ENCODE data around the gene DZIP3.
"Not testable (repeated sequence)": the region's sequence is repeated elsewhere in the genome, so short reads cannot be mapped to it uniquely, and the experiment has no call there.

DZIP3 gene

GRCh38 chr3:108677811-108678210 lies 88.3 kb downstream of the DZIP3 start:
- H3K27ac Mint-ChIP-seq = no peak overlapping the region
- peaks cover 8% of the 10 kb centered on the region for H3K4me1 Mint-ChIP-seq (ENCODE audit: low read depth)
- no peaks in the 10 kb centered on the region for H3K9me3 Mint-ChIP-seq
- no peak for DNase-seq
- H3K4me3 Mint-ChIP-seq = no peak overlapping the region
- H3K27me3 Mint-ChIP-seq = no peaks in the 10 kb centered on the region
- H3K36me3 Mint-ChIP-seq (ENCODE audit: low read depth) = peaks cover 26% of the 10 kb centered on the region

DNA sequence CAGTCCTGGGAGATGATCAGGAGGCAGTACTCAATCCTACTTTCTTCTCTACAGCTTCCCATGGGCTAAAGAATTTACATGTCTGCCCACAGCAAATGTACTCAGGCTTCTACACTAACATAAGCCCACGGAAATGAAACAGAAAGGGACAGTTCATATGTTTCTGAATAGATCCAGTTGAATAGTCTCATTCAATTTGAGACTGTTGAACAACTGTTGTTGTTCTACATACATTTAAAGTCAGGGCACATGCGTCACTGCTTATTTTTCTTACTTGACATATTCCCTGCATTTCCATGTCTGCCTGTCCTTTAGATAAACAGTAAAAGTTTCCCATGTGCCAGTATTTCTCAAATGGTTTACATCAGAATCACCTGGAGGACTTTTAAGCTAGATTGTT lies 102.8 kb downstream of the DZIP3 start:
- H3K4me1 Mint-ChIP-seq (ENCODE audit: low read depth); H3K27me3 Mint-ChIP-seq; H3K27ac Mint-ChIP-seq; DNase-seq; H3K4me3 Mint-ChIP-seq: not testable (repeated sequence)
- peaks cover 10% of the 10 kb centered on the region for H3K9me3 Mint-ChIP-seq
- peaks cover 60% of the 10 kb centered on the region for H3K36me3 Mint-ChIP-seq (ENCODE audit: low read depth)

DNA sequence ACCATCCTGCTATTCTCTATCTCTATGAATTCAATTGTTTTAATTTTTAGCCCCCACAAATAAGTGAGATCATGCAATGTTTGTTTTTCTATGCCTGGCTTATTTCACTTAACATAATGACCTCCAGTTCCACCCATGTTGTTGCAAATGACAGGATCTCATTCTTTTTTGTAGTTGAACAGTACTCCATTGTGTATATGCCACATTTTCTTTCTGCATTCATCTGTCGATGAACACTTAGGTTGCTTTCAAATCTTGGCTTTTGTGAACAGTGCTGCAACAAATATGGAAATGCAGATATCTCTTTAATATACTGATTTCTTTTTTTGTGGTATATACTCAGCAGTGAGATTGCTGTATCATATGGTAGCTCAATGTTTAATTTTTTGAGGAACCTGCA lies 108.9 kb downstream of the DZIP3 start:
- H3K9me3 Mint-ChIP-seq = peaks cover 14% of the 10 kb centered on the region
- DNase-seq = no peak
- no peak overlapping the region for H3K4me3 Mint-ChIP-seq
- H3K27ac Mint-ChIP-seq = no peak overlapping the region
- no peaks in the 10 kb centered on the region for H3K4me1 Mint-ChIP-seq (ENCODE audit: low read depth)
- H3K27me3 Mint-ChIP-seq = no peaks in the 10 kb centered on the region
- H3K36me3 Mint-ChIP-seq (ENCODE audit: low read depth) = peaks cover 19% of the 10 kb centered on the region

DNA sequence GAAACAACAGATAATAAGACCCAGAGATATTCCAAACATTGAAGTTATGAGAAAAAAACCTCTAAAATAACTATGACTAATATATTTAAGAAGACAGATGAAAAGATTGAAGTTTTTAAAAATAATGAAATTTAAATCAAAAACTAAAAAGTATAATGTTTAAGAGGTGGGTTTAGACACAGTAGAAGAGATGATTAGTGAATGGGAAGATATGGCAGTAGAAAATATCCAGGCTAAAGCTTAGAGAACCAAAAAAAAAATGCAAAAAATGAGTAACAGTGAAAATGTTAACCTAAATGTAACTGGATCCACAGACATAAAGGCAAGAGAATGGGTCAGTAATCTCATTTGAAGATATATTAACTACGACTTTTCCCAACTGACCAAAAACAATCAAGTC lies 115.5 kb downstream of the DZIP3 start:
- Mint-ChIP-seq H3K36me3 (ENCODE audit: low read depth) (peaks cover 3% of the 10 kb centered on the region), H3K27me3 (no peaks in the 10 kb centered on the region), H3K4me3 (no peak overlapping the region), H3K27ac (no peak overlapping the region), H3K9me3 (peaks cover 20% of the 10 kb centered on the region), H3K4me1 (ENCODE audit: low read depth) (no peaks in the 10 kb centered on the region)
- no peak for DNase-seq

DNA sequence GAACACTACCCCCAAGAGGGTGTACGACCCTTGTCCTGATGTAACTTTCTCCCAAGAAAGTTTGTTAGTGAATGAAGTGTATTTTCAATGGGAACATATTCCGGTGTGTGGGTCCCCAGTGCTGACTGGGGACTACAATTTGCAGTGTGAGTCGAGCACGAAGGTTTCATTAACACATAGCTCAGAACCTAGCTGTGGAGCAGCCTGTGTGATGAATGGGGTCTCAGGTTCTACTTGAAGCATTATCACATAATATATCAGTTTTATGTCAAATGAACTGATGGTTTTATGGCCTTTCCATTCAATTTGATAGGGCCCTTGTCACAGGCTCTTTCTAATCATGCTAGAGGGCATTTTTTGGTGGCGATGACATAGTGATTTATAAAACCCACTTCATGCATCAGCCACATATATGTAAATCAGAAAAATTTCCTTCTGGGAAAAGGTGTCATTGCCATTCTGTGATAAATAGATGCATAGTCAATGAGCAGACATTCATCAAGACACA lies 123.5 kb downstream of the DZIP3 start:
- peaks cover 2% of the 10 kb centered on the region for H3K27me3 Mint-ChIP-seq
- H3K36me3 Mint-ChIP-seq (ENCODE audit: low read depth) = no peaks in the 10 kb centered on the region
- no peaks in the 10 kb centered on the region for H3K9me3 Mint-ChIP-seq
- DNase-seq = no peak
- no peak overlapping the region for H3K27ac Mint-ChIP-seq
- no peak overlapping the region for H3K4me3 Mint-ChIP-seq
- no peaks in the 10 kb centered on the region for H3K4me1 Mint-ChIP-seq (ENCODE audit: low read depth)

DNA sequence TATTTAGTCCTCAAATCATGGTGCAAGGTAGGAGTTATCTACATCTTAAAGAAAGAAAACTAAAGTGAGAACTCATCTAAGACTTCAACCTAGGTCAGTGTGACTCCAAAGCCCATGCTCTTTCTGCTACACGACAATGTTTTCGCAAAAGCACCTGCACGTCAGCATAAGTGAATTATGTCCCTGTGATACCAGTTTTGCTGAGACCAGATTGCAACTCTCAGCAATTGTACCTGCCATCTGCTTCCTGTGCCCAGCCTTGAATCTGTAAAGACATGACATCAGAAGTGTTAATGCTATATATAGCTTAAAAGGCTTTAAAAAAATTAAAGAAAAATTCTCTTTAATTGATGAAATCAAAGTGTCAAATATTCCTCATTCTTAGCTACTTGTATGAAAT lies 124.3 kb downstream of the DZIP3 start:
- DNase-seq = no peak
- Mint-ChIP-seq H3K36me3 (ENCODE audit: low read depth) (no peaks in the 10 kb centered on the region), H3K27ac (no peak overlapping the region), H3K27me3 (peaks cover 2% of the 10 kb centered on the region), H3K4me3 (no peak overlapping the region), H3K9me3 (no peaks in the 10 kb centered on the region), H3K4me1 (ENCODE audit: low read depth) (no peaks in the 10 kb centered on the region)

- no peaks in the 10 kb centered on the region for H3K36me3 Mint-ChIP-seq (ENCODE audit: low read depth)
- H3K27me3 Mint-ChIP-seq = peaks cover 2% of the 10 kb centered on the region
- peaks cover 9% of the 10 kb centered on the region for H3K9me3 Mint-ChIP-seq
- peaks cover 2% of the 10 kb centered on the region for H3K4me1 Mint-ChIP-seq (ENCODE audit: low read depth)
- H3K4me3 Mint-ChIP-seq = no peak overlapping the region
- no peak for DNase-seq
- no peak overlapping the region for H3K27ac Mint-ChIP-seq
Observed at GRCh38 chr3:108718454-108718853, 128.9 kb downstream of the DZIP3 start.

DNA sequence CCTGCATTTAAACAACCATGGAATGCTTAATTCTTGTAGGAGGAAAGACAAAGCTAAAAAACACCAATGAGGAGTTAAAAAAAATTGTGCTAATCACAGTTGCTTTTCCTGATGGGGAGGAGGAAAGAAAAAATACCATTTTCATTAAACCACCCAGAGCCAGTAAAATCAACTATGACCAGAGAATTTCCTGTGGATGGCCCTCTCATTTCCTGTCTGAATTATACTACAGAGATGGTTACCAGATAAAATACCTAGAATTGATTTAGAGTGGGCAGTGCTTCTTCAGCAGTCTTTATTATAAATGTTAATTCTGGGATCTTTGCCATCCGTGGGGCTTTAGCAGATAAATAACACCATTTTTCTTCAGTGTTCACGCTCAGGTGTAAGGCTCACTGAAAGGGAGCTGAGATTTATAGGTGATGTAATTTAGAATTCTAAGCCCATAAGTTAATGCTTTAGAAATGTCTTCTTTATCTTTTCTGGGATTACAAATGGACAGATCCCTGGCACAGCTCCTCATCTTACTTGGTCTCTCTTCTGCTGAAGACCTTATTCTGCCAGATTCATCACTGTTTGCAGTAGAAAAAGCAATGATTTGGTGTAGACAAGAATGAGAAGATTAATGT lies 129.8 kb downstream of the DZIP3 start:
- peaks cover 9% of the 10 kb centered on the region for H3K9me3 Mint-ChIP-seq
- no peaks in the 10 kb centered on the region for H3K36me3 Mint-ChIP-seq (ENCODE audit: low read depth)
- H3K27me3 Mint-ChIP-seq = peaks cover 2% of the 10 kb centered on the region
- no peak for DNase-seq
- H3K27ac Mint-ChIP-seq = no peak overlapping the region
- peaks cover 2% of the 10 kb centered on the region for H3K4me1 Mint-ChIP-seq (ENCODE audit: low read depth)
- no peak overlapping the region for H3K4me3 Mint-ChIP-seq

DNA sequence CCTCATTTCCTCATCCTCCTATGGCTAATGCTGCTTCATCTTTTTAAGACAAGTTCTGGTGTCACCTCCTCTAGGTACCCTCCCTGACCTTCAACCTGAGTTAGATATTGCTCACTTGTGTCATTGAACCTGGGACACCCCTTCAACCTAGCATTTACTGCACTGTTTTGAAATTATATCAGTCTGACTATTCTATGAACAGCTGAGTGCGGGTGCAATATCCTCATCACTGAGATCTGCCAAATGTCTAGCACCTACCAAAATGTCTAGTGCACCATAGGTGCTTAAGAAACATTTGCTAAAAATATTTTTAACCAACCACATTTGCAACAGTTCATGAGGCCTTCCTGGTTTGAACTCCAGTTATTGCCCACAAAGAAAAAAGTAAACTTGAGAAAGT lies 133.2 kb downstream of the DZIP3 start:
- Mint-ChIP-seq H3K4me3 (no peak overlapping the region), H3K4me1 (ENCODE audit: low read depth) (peaks cover 2% of the 10 kb centered on the region), H3K27ac (no peak overlapping the region), H3K36me3 (ENCODE audit: low read depth) (no peaks in the 10 kb centered on the region), H3K27me3 (no peaks in the 10 kb centered on the region), H3K9me3 (peaks cover 9% of the 10 kb centered on the region)
- DNase-seq = no peak

- Mint-ChIP-seq H3K27me3 (no peaks in the 10 kb centered on the region), H3K9me3 (peaks cover 9% of the 10 kb centered on the region), H3K4me1 (ENCODE audit: low read depth) (peaks cover 2% of the 10 kb centered on the region), H3K27ac (no peak overlapping the region), H3K36me3 (ENCODE audit: low read depth) (no peaks in the 10 kb centered on the region), H3K4me3 (no peak overlapping the region)
- no peak for DNase-seq
Observed at GRCh38 chr3:108724101-108724500, 134.6 kb downstream of the DZIP3 start.

GRCh38 chr3:108728105-108728504 lies 138.6 kb downstream of the DZIP3 start:
- Mint-ChIP-seq H3K27me3 (no peaks in the 10 kb centered on the region), H3K9me3 (no peaks in the 10 kb centered on the region)

DNA sequence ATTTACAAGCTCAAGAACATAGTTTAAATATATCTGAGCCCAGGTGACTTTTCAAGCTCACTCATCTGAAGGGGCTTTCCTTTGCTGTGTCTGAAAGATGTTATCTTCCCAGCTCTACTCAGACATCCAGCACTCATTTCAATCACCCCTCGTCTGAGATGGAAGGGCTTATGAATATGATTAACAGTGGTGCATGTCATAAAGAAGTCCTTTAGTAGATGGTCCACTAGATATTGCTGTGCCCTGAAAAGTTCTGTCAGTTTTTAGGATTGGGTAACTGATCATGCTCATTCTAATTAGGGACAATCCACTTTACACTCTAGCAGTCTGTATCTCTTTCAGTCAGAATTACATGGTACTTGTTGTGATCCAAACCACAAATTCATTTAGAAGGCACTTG lies 139.4 kb downstream of the DZIP3 start:
- H3K27me3 Mint-ChIP-seq = no peaks in the 10 kb centered on the region
- H3K4me3 Mint-ChIP-seq = no peak overlapping the region
- no peak overlapping the region for H3K27ac Mint-ChIP-seq
- no peaks in the 10 kb centered on the region for H3K9me3 Mint-ChIP-seq
- no peaks in the 10 kb centered on the region for H3K36me3 Mint-ChIP-seq (ENCODE audit: low read depth)
- no peak for DNase-seq
- H3K4me1 Mint-ChIP-seq (ENCODE audit: low read depth) = no peaks in the 10 kb centered on the region

More at GRCh38 chr3:108728105-108728504, 138.6 kb downstream of the DZIP3 start:
- Mint-ChIP-seq H3K4me3 (no peak overlapping the region), H3K4me1 (ENCODE audit: low read depth) (no peaks in the 10 kb centered on the region), H3K27ac (no peak overlapping the region), H3K36me3 (ENCODE audit: low read depth) (no peaks in the 10 kb centered on the region)
- no peak for DNase-seq

DNA sequence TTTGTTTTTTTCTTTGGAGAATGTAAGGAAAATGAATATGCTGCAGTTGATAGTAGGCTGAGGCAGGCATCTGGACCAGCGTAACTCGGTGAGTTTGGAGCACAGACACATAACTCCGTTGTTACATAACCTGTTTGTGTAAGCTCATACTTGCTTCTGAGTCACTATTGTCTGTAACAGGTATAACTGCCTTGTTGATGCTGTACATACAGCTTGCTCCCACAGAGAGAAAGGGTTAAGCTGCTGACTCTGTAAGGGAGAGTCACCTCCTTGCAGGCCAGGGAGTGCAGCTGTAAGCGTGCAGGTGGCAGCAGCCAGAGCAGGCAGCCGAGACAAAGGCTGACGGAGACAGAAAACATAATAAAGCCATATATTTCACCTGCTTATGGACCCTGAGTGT lies 147.3 kb downstream of the DZIP3 start:
- no peaks in the 10 kb centered on the region for H3K36me3 Mint-ChIP-seq (ENCODE audit: low read depth)
- H3K9me3 Mint-ChIP-seq = no peaks in the 10 kb centered on the region
- no peak for DNase-seq
- no peaks in the 10 kb centered on the region for H3K27me3 Mint-ChIP-seq
- no peak overlapping the region for H3K4me3 Mint-ChIP-seq
- H3K4me1 Mint-ChIP-seq (ENCODE audit: low read depth) = no peaks in the 10 kb centered on the region
- no peak overlapping the region for H3K27ac Mint-ChIP-seq

GRCh38 chr3:108742929-108743328 lies 153.4 kb downstream of the DZIP3 start:
- no peaks in the 10 kb centered on the region for H3K27me3 Mint-ChIP-seq
- DNase-seq = no peak
- no peaks in the 10 kb centered on the region for H3K9me3 Mint-ChIP-seq
- H3K27ac Mint-ChIP-seq = no peak overlapping the region
- no peaks in the 10 kb centered on the region for H3K36me3 Mint-ChIP-seq (ENCODE audit: low read depth)
- no peak overlapping the region for H3K4me3 Mint-ChIP-seq
- H3K4me1 Mint-ChIP-seq (ENCODE audit: low read depth) = no peaks in the 10 kb centered on the region

Measured in activated T-cell treated with anti-CD3 and anti-CD28 coated beads, Interleukin-2, amount 50 U/mL, for 24 hours (primary cell).